Common myeloid progenitor, CD34-positive (primary cell): ENCODE data around the gene AMPD3.

Experiments used
- CTCF ChIA-PET: fragments of 350-600 bp; sonication (Branson Sonifier 250); formaldehyde crosslinking; loops from one replicate; lab custom pipeline; 2021; ENCODE audit warnings: antibody characterized with exemption; lab: Charles Lee
- POLR2A ChIA-PET: fragments of 350-600 bp; sonication (Branson Sonifier 250); formaldehyde crosslinking; loops from one replicate; lab custom pipeline; 2021; ENCODE audit warnings: antibody characterized with exemption; lab: Charles Lee
- DNase-seq, 3 donors: peaks; one replicate each; pipeline versions ENCODE4 v3.0.0 to v3.0.0-alpha.2; 2013
- H3K27ac ChIP-seq, 2 experiments: 1 replicate in 1 of 2; 2 replicates in 1 of 2; pipeline ENCODE4 v1.7.0; 2013; ENCODE audit warnings: inconsistent platforms in 2 of 2, low read length in 2 of 2, mild to moderate bottlenecking in 2 of 2, low read depth in 1 of 2, moderate library complexity in 1 of 2; ENCODE audit not compliant: severe bottlenecking in 2 of 2, insufficient read depth in 1 of 2, poor library complexity in 1 of 2
- H3K27me3 ChIP-seq, 5 experiments: replicated peaks in 2 of 5; 1 replicate in 3 of 5; 2 replicates in 2 of 5; pipeline versions ENCODE4 v1.6.1 to v1.7.0; 2013; ENCODE audit warnings: low read length in 4 of 5, mild to moderate bottlenecking in 2 of 5, moderate library complexity in 2 of 5, inconsistent platforms in 1 of 5; ENCODE audit not compliant: insufficient read depth in 5 of 5, control insufficient read depth in 4 of 5
- H3K36me3 ChIP-seq, 4 experiments: 1 replicate in 2 of 4; 2 replicates in 2 of 4; pipeline versions ENCODE4 v1.6.1 to v1.7.0; 2013; ENCODE audit warnings: low read length in 3 of 4, control low read depth in 1 of 4, mild to moderate bottlenecking in 1 of 4; ENCODE audit not compliant: control insufficient read depth in 4 of 4, insufficient read depth in 4 of 4
- H3K4me1 ChIP-seq, 4 experiments: 1 replicate in 3 of 4; 2 replicates in 1 of 4; pipeline versions ENCODE4 v1.6.1 to v1.7.1; 2013; ENCODE audit warnings: low read length in 3 of 4, mild to moderate bottlenecking in 3 of 4, control low read depth in 1 of 4, inconsistent platforms in 1 of 4, moderate library complexity in 1 of 4; ENCODE audit not compliant: control insufficient read depth in 4 of 4, insufficient read depth in 4 of 4; ENCODE audit errors: control extremely low read depth in 1 of 4
- H3K4me3 ChIP-seq, 7 experiments: 1 replicate in 4 of 7; 2 replicates in 3 of 7; pipeline versions ENCODE4 v1.5.1 to v1.7.0; 2013; ENCODE audit warnings: mild to moderate bottlenecking in 7 of 7, low read length in 6 of 7, moderate library complexity in 6 of 7, inconsistent platforms in 2 of 7, low read depth in 2 of 7, control low read depth in 1 of 7; ENCODE audit not compliant: insufficient read depth in 4 of 7, control insufficient read depth in 1 of 7; ENCODE audit errors: extremely low read depth in 1 of 7
- H3K9me3 ChIP-seq, 5 experiments: 1 replicate in 4 of 5; 2 replicates in 1 of 5; pipeline versions ENCODE4 v1.6.1 to v1.7.1; 2013; ENCODE audit warnings: low read length in 4 of 5, mild to moderate bottlenecking in 2 of 5, inconsistent platforms in 1 of 5, low read depth in 1 of 5, moderate library complexity in 1 of 5; ENCODE audit not compliant: control insufficient read depth in 4 of 5, insufficient read depth in 2 of 5; ENCODE audit errors: control extremely low read depth in 1 of 5
- WGBS: methylation state at CpG from one replicate; pipeline ENCODE4 v1.1.5; 2013; ENCODE audit not compliant: insufficient coverage; 5-methylcytosine and 5-hydroxymethylcytosine counted together

AMPD3 gene

GRCh38 chr11:10450462-10451425, 4.3 kb upstream of the AMPD3 start:
- peak in 2 of 3 donors; percentile 70 to 81 for DNase-seq
- H3K4me1 ChIP-seq, result peaks cover 6 to 50% (median 32%) of the 10 kb centered on the region in 4 experiments
- H3K27me3 ChIP-seq, result no peaks in the 10 kb centered on the region
- peak overlapping the region; percentile 29 to 81 (median 64) for H3K4me3 ChIP-seq
- H3K27ac ChIP-seq, result peak overlapping the region in 1 of 2 experiments; percentile 27
- POLR2A ChIA-PET, result interaction anchor here (0.6 to 0.8 kb wide), 2 partner anchors 8 to 45 kb away, joined by 3 to 5 read pairs; no protein-coding TSS in a partner anchor
- no peaks in the 10 kb centered on the region for H3K36me3 ChIP-seq
- H3K9me3 ChIP-seq, result no peaks in the 10 kb centered on the region
- WGBS, result 0% methylated on average over 77 of the region's 94 CpGs
- CTCF ChIA-PET, result interaction anchor here (1.0 to 12.4 kb wide), 6 partner anchors 11 to 287 kb away, joined by 4 to 166 read pairs (median 5); no protein-coding TSS in a partner anchor

GRCh38 chr11:10451426-10452116, 3.5 kb upstream of the AMPD3 start:
- peak overlapping the region in 6 of 7 experiments; percentile 57 to 81 (median 70) for H3K4me3 ChIP-seq
- DNase-seq, result peak in 2 of 3 donors; percentile 28 to 29
- no peak overlapping the region for H3K27ac ChIP-seq
- WGBS, result 94% methylated on average over 3 of the region's 4 CpGs
- H3K36me3 ChIP-seq, result no peaks in the 10 kb centered on the region
- no peaks in the 10 kb centered on the region for H3K9me3 ChIP-seq
- ChIA-PET CTCF (interaction anchor here (0.6 to 12.4 kb wide), 10 partner anchors 8 to 286 kb away, joined by 3 to 166 read pairs (median 5); no protein-coding TSS in a partner anchor), POLR2A (interaction anchor here (0.6 to 0.8 kb wide), 3 partner anchors 45 to 689 kb away, joined by 3 to 5 read pairs (median 5); no protein-coding TSS in a partner anchor)
- no peaks in the 10 kb centered on the region for H3K27me3 ChIP-seq
- H3K4me1 ChIP-seq, result peaks cover 8 to 57% (median 40%) of the 10 kb centered on the region in 4 experiments

- 100% methylated on average over 2 of the region's 3 CpGs for WGBS
- Histone ChIP-seq H3K4me1 (peaks cover 13 to 64% (median 47%) of the 10 kb centered on the region in 4 experiments), H3K27me3 (no peaks in the 10 kb centered on the region), H3K27ac (no peak overlapping the region), H3K4me3 (no peak overlapping the region), H3K36me3 (no peaks in the 10 kb centered on the region), H3K9me3 (no peaks in the 10 kb centered on the region)
- POLR2A ChIA-PET, result interaction anchor here (0.6 kb wide), 2 partner anchors 244 to 689 kb away, joined by 3 to 5 read pairs; no protein-coding TSS in a partner anchor
- CTCF ChIA-PET, result interaction anchor here (0.6 to 12.4 kb wide), 8 partner anchors 8 to 230 kb away, joined by 3 to 166 read pairs (median 6); no protein-coding TSS in a partner anchor
- peak in 1 of 3 donors; percentile 29 for DNase-seq
Measured at GRCh38 chr11:10452211-10452767, 2.8 kb upstream of the AMPD3 start.

- Histone ChIP-seq H3K4me1 (peaks cover 19 to 67% (median 57%) of the 10 kb centered on the region in 4 experiments), H3K4me3 (no peak overlapping the region), H3K27ac (no peak overlapping the region), H3K36me3 (no peaks in the 10 kb centered on the region), H3K27me3 (no peaks in the 10 kb centered on the region), H3K9me3 (no peaks in the 10 kb centered on the region)
- ChIA-PET POLR2A (interaction anchor here (0.6 kb wide), 1 partner anchor 7 kb away, joined by 3 read pairs; no protein-coding TSS in a partner anchor), CTCF (interaction anchor here (0.8 to 12.4 kb wide), 7 partner anchors 9 to 40 kb away, joined by 3 to 166 read pairs (median 6); no protein-coding TSS in a partner anchor)
- DNase-seq, result no peak
- WGBS, result 100% methylated on average over 2 of the region's 3 CpGs
Measured at GRCh38 chr11:10453261-10453660, 1.8 kb upstream of the AMPD3 start.

- no peaks in the 10 kb centered on the region for H3K9me3 ChIP-seq
- no peaks in the 10 kb centered on the region for H3K27me3 ChIP-seq
- peak; percentile 78 to 93 (median 87) for DNase-seq
- peak overlapping the region; percentile 52 to 86 for H3K27ac ChIP-seq
- WGBS, result 0% methylated on average over 18 of the region's 18 CpGs
- peak overlapping the region; percentile 41 to 86 (median 72) for H3K4me3 ChIP-seq
- CTCF ChIA-PET, result interaction anchor here (0.7 to 12.4 kb wide), 14 partner anchors 8 to 59 kb away, joined by 3 to 166 read pairs (median 4); no protein-coding TSS in a partner anchor
- peaks cover 34 to 75% (median 64%) of the 10 kb centered on the region in 4 experiments for H3K4me1 ChIP-seq
- no peaks in the 10 kb centered on the region for H3K36me3 ChIP-seq
- POLR2A ChIA-PET, result interaction anchor here (1.2 to 1.7 kb wide), 2 partner anchors 42 kb away, joined by 4 to 9 read pairs; no protein-coding TSS in a partner anchor
Measured at GRCh38 chr11:10455637-10456487, 798 bp downstream of the AMPD3 start.
